ENCODE results near the gene LAGE3. TPM values are rescaled to one million over a fixed set of nuclear protein-coding genes. Genes with fewer than 3 reads are reported as not detected.

LAGE3 gene
- polyA plus RNA-seq (2013) = 20.9 and 21.3 TPM in 2 replicates

- Histone ChIP-seq H3K4me2 (ENCODE audit: low read length) (peak within 1 kb of the TSS; percentile 80), H3K4me3 (ENCODE audit: low read depth, low read length) (peak within 1 kb of the TSS; percentile 68), H3K27ac (ENCODE audit: low read depth, low read length) (peak within 1 kb of the TSS; percentile 4), H3K18ac (ENCODE audit: low read length) (peak within 1 kb of the TSS; percentile 59), H3K79me2 (ENCODE audit: control insufficient read depth, insufficient read depth, low read length, poor library complexity) (no peaks in the 10 kb centered on the region), H3K79me1 (ENCODE audit: low read length) (peaks cover 5% of the 10 kb centered on the region), H3K9me3 (ENCODE audit: insufficient read depth, low read depth, low read length) (no peaks in the 10 kb centered on the region), H4K12ac (ENCODE audit: low read depth, low read length) (peak within 1 kb of the TSS; percentile 90), H3K9ac (ENCODE audit: low read length) (no peak within 1 kb of the TSS), H2BK120ac (ENCODE audit: insufficient read depth, low read length, poor library complexity) (peak within 1 kb of the TSS; percentile 72), H2BK12ac (ENCODE audit: low read length) (peak within 1 kb of the TSS; percentile 66), H3K14ac (ENCODE audit: low read length) (peak within 1 kb of the TSS; percentile 30), H3K4me1 (ENCODE audit: control insufficient read depth in 1 of 2, insufficient read depth in 2 of 2, low read length in 2 of 2) (peaks cover 5% of the 10 kb centered on the region in 2 experiments), H4K8ac (ENCODE audit: low read depth, low read length) (peak within 1 kb of the TSS; percentile 85), H2AK5ac (ENCODE audit: low read length) (peak within 1 kb of the TSS; percentile 49), H3K4ac (ENCODE audit: low read depth, low read length) (no peak within 1 kb of the TSS), H3K27me3 (ENCODE audit: insufficient read depth, low read length) (no peaks in the 10 kb centered on the region), H3K23ac (ENCODE audit: low read length) (no peak within 1 kb of the TSS), H3K36me3 (ENCODE audit: control insufficient read depth in 1 of 2, insufficient read depth in 2 of 2, low read length in 2 of 2) (peaks cover 3 to 4% of the 10 kb centered on the region in 2 experiments), H4K91ac (ENCODE audit: low read depth, low read length) (peak within 1 kb of the TSS; percentile 75), H2BK5ac (ENCODE audit: low read depth, low read length, poor library complexity) (peak within 1 kb of the TSS; percentile 10), H2AFZ (ENCODE audit: insufficient read depth, low read length, poor library complexity) (no peak within 1 kb of the TSS)
- DNase-seq = peak; percentile 85 to 92
- no CpG with 5 or more reads among the region's 85 CpGs for WGBS (ENCODE audit: extremely low coverage, insufficient coverage, insufficient read length)
These were observed at the start of gene LAGE3 for GRCh38 chrX:154478728-154479622. LAGE3 (minus strand) TSS chrX:154479281; CDS start chrX:154478915, 366 bp downstream.

GRCh38 chrX:154526901-154527675 is 48.0 kb upstream of the LAGE3 start:
- peak overlapping the region; percentile 74 for H4K8ac ChIP-seq (ENCODE audit: low read depth, low read length)
- H3K23ac ChIP-seq (ENCODE audit: low read length) = no peak overlapping the region
- no peaks in the 10 kb centered on the region for H3K79me2 ChIP-seq (ENCODE audit: control insufficient read depth, insufficient read depth, low read length, poor library complexity)
- peak overlapping the region; percentile 93 for H4K12ac ChIP-seq (ENCODE audit: low read depth, low read length)
- H3K18ac ChIP-seq (ENCODE audit: low read length) = peak overlapping the region; percentile 67
- peak overlapping the region; percentile 71 for H3K27ac ChIP-seq (ENCODE audit: low read depth, low read length)
- peaks cover 6 to 10% of the 10 kb centered on the region in 2 experiments for H3K36me3 ChIP-seq (ENCODE audit: control insufficient read depth in 1 of 2, insufficient read depth in 2 of 2, low read length in 2 of 2)
- peak overlapping the region; percentile 56 for H2AFZ ChIP-seq (ENCODE audit: insufficient read depth, low read length, poor library complexity)
- H3K4me3 ChIP-seq (ENCODE audit: low read depth, low read length) = no peak overlapping the region
- peak overlapping the region; percentile 53 for H3K4me2 ChIP-seq (ENCODE audit: low read length)
- DNase-seq = peak; percentile 33 to 69
- peak overlapping the region; percentile 82 for H4K91ac ChIP-seq (ENCODE audit: low read depth, low read length)
- peak overlapping the region; percentile 12 for H3K4ac ChIP-seq (ENCODE audit: low read depth, low read length)
- peak overlapping the region; percentile 76 for H2BK120ac ChIP-seq (ENCODE audit: insufficient read depth, low read length, poor library complexity)
- H3K14ac ChIP-seq (ENCODE audit: low read length) = peak overlapping the region; percentile 35
- H2BK5ac ChIP-seq (ENCODE audit: low read depth, low read length, poor library complexity) = peak overlapping the region; percentile 54
- no CpG with 5 or more reads among the region's 15 CpGs for WGBS (ENCODE audit: extremely low coverage, insufficient coverage, insufficient read length)
- H3K9me3 ChIP-seq (ENCODE audit: insufficient read depth, low read depth, low read length) = no peaks in the 10 kb centered on the region
- H3K79me1 ChIP-seq (ENCODE audit: low read length) = peaks cover 21% of the 10 kb centered on the region
- no peak overlapping the region for H2AK5ac ChIP-seq (ENCODE audit: low read length)
- H3K9ac ChIP-seq (ENCODE audit: low read length) = peak overlapping the region; percentile 70
- peak overlapping the region; percentile 59 for H2BK12ac ChIP-seq (ENCODE audit: low read length)
- H3K4me1 ChIP-seq (ENCODE audit: control insufficient read depth in 1 of 2, insufficient read depth in 2 of 2, low read length in 2 of 2) = peaks cover 18 to 22% of the 10 kb centered on the region in 2 experiments
- no peaks in the 10 kb centered on the region for H3K27me3 ChIP-seq (ENCODE audit: insufficient read depth, low read length)

GRCh38 chrX:154525606-154526490 is 46.8 kb upstream of the LAGE3 start:
- no CpG with 5 or more reads among the region's 14 CpGs for WGBS (ENCODE audit: extremely low coverage, insufficient coverage, insufficient read length)
- peak; percentile 57 to 88 for DNase-seq
- H2AFZ ChIP-seq (ENCODE audit: insufficient read depth, low read length, poor library complexity) = no peak overlapping the region

More at GRCh38 chrX:154525606-154526490, 46.8 kb upstream of the LAGE3 start:
- H3K27ac ChIP-seq (ENCODE audit: low read depth, low read length) = peak overlapping the region; percentile 52
- peak overlapping the region; percentile 18 for H4K91ac ChIP-seq (ENCODE audit: low read depth, low read length)
- no peaks in the 10 kb centered on the region for H3K9me3 ChIP-seq (ENCODE audit: insufficient read depth, low read depth, low read length)
- peak overlapping the region; percentile 38 for H2BK5ac ChIP-seq (ENCODE audit: low read depth, low read length, poor library complexity)
- H3K9ac ChIP-seq (ENCODE audit: low read length) = no peak overlapping the region
- H3K4me2 ChIP-seq (ENCODE audit: low read length) = peak overlapping the region; percentile 23
- no peaks in the 10 kb centered on the region for H3K79me2 ChIP-seq (ENCODE audit: control insufficient read depth, insufficient read depth, low read length, poor library complexity)
- no peak overlapping the region for H3K4ac ChIP-seq (ENCODE audit: low read depth, low read length)
- peaks cover 12 to 15% of the 10 kb centered on the region in 2 experiments for H3K4me1 ChIP-seq (ENCODE audit: control insufficient read depth in 1 of 2, insufficient read depth in 2 of 2, low read length in 2 of 2)
- H3K27me3 ChIP-seq (ENCODE audit: insufficient read depth, low read length) = no peaks in the 10 kb centered on the region
- peak overlapping the region; percentile 24 for H2BK120ac ChIP-seq (ENCODE audit: insufficient read depth, low read length, poor library complexity)
- H4K12ac ChIP-seq (ENCODE audit: low read depth, low read length) = no peak overlapping the region
- H3K36me3 ChIP-seq (ENCODE audit: control insufficient read depth in 1 of 2, insufficient read depth in 2 of 2, low read length in 2 of 2) = peaks cover 3 to 5% of the 10 kb centered on the region in 2 experiments
- peak overlapping the region; percentile 9 for H4K8ac ChIP-seq (ENCODE audit: low read depth, low read length)
- no peak overlapping the region for H3K14ac ChIP-seq (ENCODE audit: low read length)
- H3K79me1 ChIP-seq (ENCODE audit: low read length) = peaks cover 15% of the 10 kb centered on the region
- no peak overlapping the region for H2AK5ac ChIP-seq (ENCODE audit: low read length)
- no peak overlapping the region for H3K23ac ChIP-seq (ENCODE audit: low read length)
- peak overlapping the region; percentile 20 for H2BK12ac ChIP-seq (ENCODE audit: low read length)
- H3K18ac ChIP-seq (ENCODE audit: low read length) = no peak overlapping the region
- no peak overlapping the region for H3K4me3 ChIP-seq (ENCODE audit: low read depth, low read length)
